VCaP (cell line): ENCODE measurements around the gene C19orf25.

ENCODE experiments used
- H3K27ac ChIP-seq: fragments of 450-650 bp; 2 replicates; pipeline ENCODE4 v1.5.1; 2017
- TF ChIP-seq, protein P1 (sequence below): fragments of 450-650 bp; conservative IDR thresholded peaks from 2 replicates; pipeline ENCODE4 v1.5.1; 2017; ENCODE audit warnings: mild to moderate bottlenecking, moderate library complexity

The C19orf25 gene

DNA sequence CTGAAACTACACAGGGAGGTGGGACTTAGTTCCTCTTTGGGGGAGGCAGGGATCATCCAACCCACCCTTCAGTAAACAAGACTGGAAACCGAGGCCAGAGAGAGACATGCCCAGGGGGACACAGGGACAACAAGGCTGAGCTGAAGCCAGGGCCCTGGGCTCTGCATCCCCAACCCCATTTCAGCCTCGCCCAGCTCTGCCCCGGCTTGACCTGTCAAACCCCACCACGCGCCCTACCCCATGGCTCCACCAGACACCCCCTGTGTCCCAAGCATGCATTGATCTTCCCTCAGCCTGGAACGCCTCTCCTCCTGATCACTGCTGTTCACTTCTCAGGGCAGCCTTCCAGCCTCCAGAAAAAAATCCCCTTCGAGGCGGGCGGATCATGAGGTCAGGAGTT lies 31.1 kb downstream of the C19orf25 start:
- TF ChIP-seq, protein P1, sequence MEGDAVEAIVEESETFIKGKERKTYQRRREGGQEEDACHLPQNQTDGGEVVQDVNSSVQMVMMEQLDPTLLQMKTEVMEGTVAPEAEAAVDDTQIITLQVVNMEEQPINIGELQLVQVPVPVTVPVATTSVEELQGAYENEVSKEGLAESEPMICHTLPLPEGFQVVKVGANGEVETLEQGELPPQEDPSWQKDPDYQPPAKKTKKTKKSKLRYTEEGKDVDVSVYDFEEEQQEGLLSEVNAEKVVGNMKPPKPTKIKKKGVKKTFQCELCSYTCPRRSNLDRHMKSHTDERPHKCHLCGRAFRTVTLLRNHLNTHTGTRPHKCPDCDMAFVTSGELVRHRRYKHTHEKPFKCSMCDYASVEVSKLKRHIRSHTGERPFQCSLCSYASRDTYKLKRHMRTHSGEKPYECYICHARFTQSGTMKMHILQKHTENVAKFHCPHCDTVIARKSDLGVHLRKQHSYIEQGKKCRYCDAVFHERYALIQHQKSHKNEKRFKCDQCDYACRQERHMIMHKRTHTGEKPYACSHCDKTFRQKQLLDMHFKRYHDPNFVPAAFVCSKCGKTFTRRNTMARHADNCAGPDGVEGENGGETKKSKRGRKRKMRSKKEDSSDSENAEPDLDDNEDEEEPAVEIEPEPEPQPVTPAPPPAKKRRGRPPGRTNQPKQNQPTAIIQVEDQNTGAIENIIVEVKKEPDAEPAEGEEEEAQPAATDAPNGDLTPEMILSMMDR: no peak

DNA sequence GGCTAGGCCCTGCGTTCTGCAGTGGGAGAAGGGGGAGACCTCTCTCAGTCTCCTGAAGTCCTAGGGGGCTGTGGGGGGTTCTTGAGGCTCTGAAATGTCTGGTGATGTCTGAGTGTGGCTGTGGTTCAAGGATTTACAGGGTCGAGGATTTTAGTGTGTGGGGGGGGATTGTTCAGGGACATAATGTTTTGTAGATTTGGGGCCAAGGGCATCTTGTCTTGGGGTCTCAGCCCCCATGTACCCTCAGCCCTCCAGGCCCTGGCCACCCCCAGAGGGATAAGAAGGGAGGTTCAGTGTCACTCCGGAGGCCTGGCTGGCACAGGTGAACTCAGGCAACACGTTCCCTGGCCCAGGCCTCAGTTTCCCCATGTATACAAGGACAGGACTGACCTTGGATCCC lies 31.5 kb downstream of the C19orf25 start:
- TF ChIP-seq, protein P1: no peak

More for the DNA sequence above, 31.1 kb downstream of the C19orf25 start:
- H3K27ac ChIP-seq: no peak overlapping the region

DNA sequence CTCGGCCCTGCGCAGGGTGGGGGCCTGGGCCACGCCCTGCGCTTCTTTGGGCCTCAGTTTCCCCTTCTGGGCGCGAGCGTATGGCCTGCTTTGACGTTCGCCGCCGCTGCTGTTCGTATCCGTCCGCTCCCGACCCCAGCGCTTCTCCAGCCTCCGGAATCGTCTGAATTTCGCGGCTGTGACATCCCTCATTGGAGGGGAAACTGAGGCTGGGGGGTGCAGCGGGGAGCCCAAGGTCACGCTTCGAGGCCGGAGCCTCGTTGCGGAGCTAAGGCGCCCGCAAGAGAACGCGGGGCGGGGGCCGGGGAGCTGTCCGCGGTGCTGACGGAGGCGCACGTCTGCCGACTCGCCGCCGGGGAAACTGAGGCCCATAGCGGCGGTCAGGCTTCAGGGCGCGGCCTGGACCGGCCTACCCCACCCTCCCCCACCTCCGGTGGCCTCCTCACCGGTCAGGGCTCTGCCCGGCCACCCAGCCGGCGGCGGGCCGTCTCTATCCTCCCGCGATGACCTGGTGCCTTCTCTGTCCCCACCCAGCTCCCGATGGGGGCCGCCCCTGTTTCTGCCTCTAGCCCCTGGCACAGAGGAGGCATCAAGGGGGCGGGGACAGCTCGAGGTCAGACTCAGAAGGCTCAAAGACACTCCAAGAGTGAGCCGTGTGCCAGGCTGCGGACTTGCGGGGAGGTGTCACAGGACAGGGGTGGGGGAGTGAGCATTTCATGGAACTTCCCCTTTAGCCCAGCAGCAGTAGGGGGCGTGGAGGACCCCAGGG lies 32.1 kb downstream of the C19orf25 start:
- TF ChIP-seq, protein P1: no peak
- peak overlapping the region; percentile 89; the same call in 1 of the 2 replicates for H3K27ac ChIP-seq

More for the DNA sequence above, 31.5 kb downstream of the C19orf25 start:
- no peak overlapping the region for H3K27ac ChIP-seq

DNA sequence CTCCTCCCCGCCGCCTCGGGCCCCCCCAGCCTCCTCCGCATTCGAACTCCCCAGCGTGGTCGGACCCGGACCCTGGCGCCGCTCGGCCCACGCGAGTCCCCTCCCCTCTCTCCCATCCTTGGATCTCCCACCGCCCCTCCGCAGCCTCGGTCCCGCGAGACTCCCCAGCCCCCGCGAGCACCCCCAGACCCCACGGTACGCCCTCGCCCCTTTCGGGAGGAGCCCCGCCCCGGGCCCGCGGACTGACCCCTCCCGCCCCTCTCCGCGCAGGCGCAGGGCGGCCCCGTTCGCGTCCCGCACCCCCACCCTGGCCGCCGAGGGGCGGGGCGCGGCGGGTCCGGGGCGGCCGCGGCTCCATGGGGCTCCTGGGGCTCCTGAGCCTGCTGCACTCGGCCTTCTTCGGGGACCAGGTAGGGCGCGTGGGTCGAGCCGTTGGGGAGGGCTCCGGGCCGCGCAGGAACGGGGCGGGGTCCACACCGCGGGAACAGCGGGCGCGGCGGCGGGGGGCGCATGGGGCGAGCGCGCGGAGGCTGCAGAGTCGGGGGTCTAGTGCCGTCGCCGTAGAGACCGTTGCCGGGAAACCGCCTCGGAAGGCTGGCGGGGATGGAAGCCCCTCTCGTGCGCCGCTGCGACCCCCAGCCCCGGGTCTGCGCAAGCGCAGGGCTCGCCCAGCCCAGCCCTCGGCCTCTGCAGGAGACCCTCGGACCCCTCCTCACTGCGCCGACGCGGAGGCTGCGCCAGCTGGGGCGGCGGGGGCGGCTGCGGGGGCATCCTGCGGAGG lies 32.9 kb downstream of the C19orf25 start:
- peak overlapping the region; percentile 89; the same call in 1 of the 2 replicates for H3K27ac ChIP-seq
- TF ChIP-seq, protein P1: no peak

DNA sequence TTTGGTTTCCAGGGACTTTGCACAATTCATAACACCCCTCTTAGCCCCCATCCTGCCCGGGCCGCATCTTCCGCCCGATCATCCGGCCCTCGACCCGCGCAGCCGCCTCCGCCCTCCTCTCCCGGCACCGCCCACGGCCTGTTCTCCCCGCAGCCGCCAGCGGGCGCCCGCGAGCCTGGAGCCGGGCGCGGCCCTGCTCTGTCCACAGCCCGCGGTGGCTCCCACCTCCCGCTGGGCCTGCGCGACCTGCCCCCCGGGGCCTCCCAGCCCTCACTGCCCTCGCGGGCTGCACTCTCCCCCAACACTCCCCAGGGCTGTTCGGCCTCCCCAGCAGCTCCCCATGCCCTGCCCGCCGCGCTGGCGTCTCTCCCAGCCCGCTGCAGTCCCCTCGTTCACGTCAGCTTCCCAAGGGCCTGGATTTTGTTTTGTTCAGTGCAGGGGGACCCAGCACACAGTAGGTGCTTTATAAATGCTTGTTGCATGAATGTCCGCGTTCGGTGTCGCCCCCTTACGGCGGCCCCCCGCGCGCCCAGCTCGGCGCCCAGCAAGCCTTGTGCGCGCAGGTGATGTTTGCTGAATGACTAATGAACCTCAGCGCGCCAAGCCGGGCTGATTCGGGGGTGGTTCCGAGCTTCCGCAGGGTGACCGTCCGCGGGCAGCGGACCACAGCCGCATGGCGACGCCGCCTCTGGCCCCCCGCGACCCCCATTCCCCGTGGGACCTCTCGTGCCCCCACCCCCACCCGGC lies 33.7 kb downstream of the C19orf25 start:
- H3K27ac ChIP-seq: peak overlapping the region; percentile 89

DNA sequence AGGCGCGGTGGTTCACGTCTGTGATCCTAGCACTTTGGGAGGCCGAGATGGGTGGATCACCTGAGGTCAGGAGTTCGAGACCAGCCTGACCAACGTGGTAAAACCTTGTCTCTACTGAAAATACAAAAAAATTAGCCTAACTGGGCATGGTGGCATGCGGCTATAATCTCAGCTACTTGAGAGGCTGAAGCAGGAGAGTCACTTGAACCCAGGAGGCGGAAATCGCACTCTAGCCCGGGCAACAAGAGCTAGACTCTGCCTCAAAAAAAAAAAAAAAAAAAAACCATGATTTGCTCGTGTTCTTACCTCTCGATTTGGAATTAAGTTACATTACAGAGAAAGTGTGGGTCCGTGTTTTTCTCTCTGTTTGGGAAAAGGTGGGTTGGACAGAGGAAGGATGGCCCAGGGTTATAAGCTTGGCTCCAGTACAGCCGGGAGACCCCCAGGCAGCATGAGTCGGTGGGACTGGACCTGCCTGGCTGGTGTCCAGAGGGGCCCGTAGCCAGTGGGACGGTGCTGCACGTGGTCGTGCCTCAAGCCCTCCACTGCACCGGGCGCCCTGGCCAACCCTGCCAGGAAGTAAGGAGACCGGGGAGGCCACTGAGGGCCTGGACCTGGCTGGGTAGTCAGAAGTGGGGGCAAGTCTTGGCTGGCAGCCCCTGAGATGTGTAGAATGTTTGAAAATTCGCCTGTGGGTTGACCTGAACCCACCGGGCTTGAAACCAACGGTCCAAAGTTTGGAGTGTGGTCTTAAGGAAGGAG lies 37.2 kb downstream of the C19orf25 start:
- TF ChIP-seq, protein P1: no peak
- peak overlapping the region; percentile 89 for H3K27ac ChIP-seq

More for the DNA sequence above, 33.7 kb downstream of the C19orf25 start:
- TF ChIP-seq, protein P1: peak; percentile 98
